GM12864 (cell line): ENCODE data around the gene C3orf18.

Experiments
- DNase-seq: peaks from one replicate; pipeline ENCODE4 v3.0.0-alpha.2; 2011; ENCODE audit warnings: low read depth
- H3K4me3 ChIP-seq: 2 replicates; pipeline ENCODE4 v1.5.1; 2011; ENCODE audit warnings: mild to moderate bottlenecking, low read depth, low read length, control low read depth
- CTCF ChIP-seq: IDR thresholded peaks from 2 replicates; pipeline ENCODE4 v1.5.1; 2011; ENCODE audit warnings: low read depth, mild to moderate bottlenecking, moderate library complexity, low read length, control low read depth, inconsistent platforms; ENCODE audit errors: missing control alignments

The C3orf18 gene

DNA sequence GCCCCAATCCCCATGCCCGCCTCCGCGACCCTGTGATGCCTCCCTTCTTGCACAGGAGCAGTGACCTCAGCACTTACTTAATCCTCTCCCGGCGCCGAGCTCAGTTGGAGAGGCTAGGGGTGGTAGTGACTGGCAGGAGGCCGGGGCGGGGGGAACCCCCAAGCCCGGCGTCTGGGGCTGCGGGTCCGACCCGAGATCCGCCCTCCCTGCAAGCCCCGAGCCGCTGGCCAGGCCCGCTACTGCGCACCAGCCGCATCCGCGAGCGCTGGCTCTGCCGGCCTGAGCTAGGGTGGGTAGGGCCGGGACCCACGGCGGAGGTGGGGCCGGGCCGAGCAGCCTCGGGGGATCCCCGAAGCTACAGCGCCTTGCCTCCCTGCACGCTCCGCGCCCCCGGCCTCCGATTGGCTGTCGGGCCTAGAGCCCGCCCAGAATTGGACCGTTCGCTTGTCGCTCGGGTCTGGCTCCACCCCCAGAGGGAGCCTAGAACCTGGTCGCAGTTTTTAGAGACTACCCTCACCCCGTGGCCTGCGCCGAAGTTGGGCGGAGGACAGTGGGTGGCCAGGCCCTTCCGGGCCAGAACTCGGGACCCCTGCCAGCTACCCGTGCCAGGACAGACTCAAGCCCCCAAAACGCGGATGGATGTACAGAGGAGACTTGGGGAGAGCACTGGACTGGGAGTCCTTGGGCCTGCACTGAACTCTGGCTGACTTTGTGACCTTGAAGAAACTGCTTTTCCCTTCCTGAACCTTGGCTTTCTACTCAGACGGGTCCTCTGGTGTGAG, at the start of gene C3orf18:
C3orf18 (minus strand) TSS at position 362 of the 782 bp plus-strand sequence. CDS start 2,048 bp downstream, outside the sequence.
- peak; percentile 83 for DNase-seq
- peak within 1 kb of the TSS; percentile 41 for H3K4me3 ChIP-seq
- TF ChIP-seq CTCF: no peak

DNA sequence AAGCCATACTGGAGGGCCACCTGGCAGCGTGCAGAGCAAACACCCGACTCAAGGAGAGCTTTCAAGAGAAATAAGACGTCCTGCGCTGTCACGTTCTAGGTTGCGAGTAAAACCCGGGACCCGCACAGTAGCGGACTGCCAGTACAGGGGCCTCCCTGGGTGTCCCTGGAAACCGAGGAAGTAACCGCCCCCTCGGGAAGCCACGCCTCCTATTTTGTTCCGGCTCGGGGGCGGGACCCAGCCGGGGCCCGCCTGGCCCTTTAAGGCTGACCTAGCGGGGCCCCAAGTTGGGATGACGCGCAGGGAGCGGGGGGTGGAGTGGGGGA, 49.2 kb upstream of the C3orf18 start:
- DNase-seq: peak; percentile 67

DNA sequence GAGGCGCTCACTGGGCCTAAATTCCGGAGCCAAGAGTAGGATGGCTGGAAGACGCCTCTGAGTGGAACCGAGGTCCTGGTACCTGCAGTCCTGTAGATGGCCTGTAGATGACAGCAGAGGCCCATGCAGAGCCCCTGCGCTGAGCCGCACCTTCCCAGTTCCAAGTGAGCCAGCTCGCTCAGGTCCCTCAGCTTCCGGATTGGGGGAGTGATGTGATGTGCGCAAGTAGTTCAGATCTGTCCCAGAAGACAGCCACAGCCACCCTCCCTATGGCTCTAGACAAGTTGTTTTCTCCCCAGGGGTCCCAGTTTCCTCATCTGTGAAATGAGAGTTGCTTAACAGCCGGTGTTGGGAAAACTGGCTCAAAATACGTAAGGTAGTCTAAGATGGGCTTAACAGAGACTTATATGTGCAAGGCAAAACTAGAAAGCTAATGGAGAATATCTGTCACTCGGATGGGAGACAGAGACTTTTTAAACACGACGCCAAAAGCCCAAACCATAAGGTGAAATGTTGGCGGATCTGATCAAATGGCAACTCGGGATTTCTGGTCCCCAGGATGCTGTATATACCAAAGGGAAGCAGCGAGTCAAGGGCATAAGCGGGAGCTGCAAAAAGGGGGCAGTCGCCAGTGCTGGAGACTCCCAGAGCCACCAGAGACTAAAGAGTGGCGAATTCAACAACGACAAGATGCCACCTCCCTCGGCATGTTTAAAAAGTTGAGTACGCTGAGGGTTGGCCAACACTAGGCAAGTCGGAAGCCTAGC, 48.6 kb upstream of the C3orf18 start:
- TF ChIP-seq CTCF: peak; percentile 100
- peak overlapping the region; percentile 68 for H3K4me3 ChIP-seq
- peak; percentile 60 for DNase-seq

More for the DNA sequence above, 49.2 kb upstream of the C3orf18 start:
- no peak for TF ChIP-seq CTCF
- H3K4me3 ChIP-seq: peak overlapping the region; percentile 68

DNA sequence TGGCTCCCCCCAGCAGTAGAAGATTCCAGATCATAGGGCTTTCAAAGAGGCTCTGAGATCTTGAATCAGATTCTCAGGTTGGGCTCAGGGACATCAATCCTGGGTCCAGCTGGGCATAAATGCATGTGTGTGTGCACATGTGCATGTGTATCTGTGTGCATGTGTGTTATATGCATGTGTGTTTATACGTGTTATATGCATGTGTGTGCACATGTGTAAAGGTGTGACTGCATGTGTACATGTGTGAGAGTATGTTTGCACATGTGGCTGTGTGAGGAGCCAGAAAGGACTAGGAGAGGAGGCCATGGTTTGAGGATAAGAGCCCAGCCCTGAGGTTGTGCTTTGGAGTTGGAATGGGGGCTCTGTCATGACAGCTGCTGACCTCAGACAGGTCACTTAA, 47.6 kb upstream of the C3orf18 start:
- DNase-seq: no peak
- no peak overlapping the region for H3K4me3 ChIP-seq
- no peak for TF ChIP-seq CTCF

DNA sequence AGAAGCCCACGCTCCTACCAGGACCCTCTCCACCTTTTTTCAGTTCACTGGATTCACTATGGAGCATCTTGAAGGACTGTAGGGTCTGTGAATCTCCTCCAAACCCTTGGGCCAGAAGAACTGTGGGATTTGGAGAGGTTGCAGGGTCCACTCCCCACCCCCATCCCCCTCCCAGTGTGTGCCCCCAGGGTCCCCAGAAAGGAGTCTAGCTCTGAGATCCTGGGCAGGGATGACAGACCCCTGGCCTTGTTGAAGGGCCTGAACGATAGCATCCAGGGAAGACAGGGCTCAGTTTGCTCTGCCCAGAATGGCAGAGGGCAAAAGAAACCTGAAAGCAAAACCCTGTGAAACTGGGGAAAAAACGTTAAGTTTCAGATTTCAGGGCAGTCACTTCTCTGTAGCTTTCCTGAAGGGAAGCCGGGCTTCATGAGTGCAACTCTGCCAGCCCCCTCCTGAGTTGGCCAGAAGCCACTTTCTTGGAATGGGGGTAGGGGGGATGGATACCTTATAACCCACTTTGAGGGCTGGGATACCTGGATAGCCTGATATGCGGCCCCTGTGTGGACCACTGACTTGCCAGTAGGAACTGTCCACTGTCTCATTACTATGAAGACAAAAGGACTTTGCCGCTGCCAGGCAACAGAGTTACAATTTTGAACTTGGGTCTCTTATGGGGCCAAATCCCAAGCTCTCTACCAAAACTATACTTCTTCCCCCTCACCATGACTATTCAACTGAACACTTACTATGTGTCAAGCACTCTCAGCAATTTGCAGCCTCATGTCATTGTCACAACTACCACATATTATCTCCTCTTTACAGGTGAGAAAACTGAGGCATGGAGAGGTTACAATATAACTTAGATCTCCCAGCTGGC, 45.7 kb upstream of the C3orf18 start:
- no peak overlapping the region for H3K4me3 ChIP-seq
- no peak for TF ChIP-seq CTCF
- no peak for DNase-seq

- DNase-seq: no peak
- no peak for TF ChIP-seq CTCF
- H3K4me3 ChIP-seq: peak overlapping the region; percentile 52
Observed at GRCh38 chr3:50612234-50612882, 44.8 kb upstream of the C3orf18 start.
